NCI-H345 treated with DMSO at 0.1 percent for 48 hours (cell line): ENCODE data around the gene ELAC2.

ENCODE experiments used
- DNase-seq: peaks from one replicate; lab custom pipeline; 2025; ENCODE audit not compliant: unreplicated experiment; lab: John Stamatoyannopoulos, UW

ELAC2 gene, protein sequence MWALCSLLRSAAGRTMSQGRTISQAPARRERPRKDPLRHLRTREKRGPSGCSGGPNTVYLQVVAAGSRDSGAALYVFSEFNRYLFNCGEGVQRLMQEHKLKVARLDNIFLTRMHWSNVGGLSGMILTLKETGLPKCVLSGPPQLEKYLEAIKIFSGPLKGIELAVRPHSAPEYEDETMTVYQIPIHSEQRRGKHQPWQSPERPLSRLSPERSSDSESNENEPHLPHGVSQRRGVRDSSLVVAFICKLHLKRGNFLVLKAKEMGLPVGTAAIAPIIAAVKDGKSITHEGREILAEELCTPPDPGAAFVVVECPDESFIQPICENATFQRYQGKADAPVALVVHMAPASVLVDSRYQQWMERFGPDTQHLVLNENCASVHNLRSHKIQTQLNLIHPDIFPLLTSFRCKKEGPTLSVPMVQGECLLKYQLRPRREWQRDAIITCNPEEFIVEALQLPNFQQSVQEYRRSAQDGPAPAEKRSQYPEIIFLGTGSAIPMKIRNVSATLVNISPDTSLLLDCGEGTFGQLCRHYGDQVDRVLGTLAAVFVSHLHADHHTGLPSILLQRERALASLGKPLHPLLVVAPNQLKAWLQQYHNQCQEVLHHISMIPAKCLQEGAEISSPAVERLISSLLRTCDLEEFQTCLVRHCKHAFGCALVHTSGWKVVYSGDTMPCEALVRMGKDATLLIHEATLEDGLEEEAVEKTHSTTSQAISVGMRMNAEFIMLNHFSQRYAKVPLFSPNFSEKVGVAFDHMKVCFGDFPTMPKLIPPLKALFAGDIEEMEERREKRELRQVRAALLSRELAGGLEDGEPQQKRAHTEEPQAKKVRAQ

DNA sequence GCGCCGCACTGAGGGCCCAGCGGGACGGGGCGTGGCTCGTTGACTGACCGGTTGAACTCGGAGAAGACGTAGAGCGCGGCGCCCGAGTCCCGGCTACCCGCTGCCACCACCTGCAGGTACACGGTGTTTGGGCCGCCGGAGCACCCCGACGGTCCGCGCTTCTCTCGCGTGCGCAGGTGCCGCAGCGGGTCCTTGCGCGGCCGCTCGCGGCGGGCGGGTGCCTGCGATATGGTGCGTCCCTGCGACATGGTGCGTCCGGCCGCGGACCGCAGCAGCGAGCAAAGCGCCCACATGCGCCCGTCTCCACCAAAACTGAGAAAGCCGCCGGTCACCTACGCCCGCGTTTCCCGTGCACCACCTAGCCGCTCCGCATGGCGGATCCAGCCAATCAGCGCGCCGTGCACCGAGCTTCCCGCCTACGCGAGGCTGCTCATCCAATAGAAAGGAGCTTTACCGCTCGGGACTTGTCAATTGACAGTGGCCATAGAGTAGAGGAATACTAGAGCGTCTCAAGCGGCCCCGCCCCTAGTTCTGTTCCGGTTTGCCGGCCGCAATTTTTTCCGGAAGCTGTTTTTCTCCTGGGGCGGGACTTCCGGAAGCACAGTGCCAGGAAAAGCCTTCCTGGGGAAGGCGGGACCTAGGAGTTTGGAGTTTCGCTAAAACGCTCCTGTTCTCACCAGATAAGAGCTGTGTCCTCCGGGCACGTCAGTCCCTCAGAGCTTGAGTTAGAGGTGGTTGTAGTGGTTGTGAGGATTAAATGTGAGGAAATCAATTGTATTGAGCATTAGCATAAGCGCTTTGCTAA lies at the start of gene ELAC2:
Gene ELAC2 (minus strand): TSS at position 373 of the 805 bp plus-strand sequence. CDS start 80 bp downstream, at position 293.
- DNase-seq = peak; percentile 90

DNA sequence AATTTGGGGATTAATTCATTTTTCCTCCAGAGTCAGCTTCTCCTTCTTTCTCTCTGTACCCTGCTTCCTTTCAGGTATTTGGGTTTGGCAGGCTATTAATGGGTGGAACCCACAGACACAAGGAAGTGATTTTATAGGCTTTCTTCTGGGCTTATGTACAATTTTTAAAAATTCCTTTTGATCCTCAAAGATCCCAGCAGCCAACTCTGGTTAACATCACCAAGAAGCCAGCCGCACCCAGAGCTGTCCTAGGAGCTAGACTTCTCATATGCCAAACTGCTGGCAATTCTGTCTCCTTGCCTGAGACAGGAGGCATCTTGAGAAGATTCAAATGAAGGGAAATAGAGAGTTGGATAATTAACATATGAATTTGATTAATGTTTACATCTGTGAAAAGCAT lies 47.2 kb upstream of the ELAC2 start:
- DNase-seq = no peak

DNA sequence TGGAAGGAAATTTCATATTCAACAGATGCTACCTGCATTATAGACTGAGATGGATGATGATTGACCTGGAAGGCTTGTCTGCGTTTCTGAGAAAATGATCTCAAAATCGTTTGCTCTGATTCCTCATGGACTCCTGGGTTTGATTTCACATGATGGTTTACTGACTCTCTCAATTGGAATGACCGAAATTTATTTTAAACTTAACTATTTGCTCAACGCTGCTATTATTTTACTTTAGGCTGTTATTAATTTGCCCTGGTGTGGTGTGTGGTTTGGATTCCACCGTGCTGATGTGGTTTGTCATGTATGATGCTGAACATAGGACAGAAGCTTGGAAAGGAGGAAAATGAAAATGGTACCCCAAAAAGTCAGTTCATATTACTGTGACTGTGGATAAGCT lies 37.3 kb upstream of the ELAC2 start:
- no peak for DNase-seq

DNA sequence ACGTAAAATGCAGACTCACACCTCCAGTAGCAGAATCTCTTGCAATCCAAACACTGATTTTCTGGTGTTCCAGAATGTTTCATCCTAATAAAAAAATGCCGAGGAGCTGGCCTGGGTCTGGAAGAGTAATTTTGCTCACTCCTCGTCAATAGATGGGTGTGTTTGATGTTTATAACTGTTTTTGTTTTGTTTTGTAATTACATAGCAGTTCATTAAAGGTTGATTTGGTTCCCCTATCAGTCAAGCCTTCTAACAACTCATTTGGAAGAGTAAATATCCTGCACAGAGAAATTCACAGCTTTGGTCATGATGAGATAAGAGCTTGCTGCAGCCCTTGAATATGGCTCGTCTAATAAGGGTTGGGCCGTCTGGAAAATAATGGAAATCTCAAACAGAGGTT lies 36.8 kb upstream of the ELAC2 start:
- DNase-seq = no peak

DNA sequence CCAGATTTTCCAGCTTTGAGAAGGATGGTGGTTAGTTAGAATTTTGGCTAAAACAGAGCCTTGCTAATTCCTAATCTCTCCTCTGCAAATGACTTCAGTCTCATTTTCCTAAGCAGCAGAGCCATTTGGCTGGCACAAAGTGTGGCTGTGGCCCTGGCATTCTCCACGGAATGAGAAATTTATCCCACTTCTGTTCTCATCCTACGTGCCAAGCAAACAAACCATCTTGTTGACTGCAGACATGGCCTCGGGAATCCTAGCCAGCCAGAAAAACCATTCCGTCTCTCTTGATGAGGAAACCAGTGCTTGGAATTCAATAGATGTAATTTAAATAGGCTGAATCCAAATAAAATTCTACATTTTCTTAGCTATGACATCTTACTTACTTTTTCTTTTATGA lies 34.1 kb upstream of the ELAC2 start:
- DNase-seq = no peak

DNA sequence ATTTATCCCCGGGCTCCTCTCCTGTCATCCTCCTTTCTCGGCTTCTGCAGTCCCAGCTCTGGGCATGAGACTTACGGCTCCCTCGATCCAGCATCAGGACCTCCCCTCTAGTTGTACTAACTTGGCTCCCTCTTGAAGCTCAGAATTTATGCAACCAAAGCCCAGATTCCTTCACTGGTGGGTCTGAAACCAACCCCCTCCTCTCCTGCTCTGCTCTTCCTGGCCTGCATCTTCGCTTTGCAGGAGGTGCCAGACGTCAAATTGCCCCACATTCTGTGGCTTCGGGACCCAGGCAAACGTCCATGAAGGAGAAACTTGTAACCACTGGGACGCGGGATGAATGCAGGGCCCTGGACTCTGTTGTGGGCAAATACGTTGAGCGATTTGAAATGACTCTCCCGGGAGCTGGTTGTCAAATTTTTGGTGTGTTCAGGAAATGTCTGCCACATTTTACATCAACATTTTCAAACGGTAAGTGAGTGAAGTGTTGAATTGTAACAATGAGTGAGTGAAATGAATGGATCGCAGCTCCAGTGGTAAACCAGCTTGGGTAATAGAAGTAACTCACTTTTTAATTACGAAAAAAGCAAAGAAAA lies 29.3 kb upstream of the ELAC2 start:
- no peak for DNase-seq

DNA sequence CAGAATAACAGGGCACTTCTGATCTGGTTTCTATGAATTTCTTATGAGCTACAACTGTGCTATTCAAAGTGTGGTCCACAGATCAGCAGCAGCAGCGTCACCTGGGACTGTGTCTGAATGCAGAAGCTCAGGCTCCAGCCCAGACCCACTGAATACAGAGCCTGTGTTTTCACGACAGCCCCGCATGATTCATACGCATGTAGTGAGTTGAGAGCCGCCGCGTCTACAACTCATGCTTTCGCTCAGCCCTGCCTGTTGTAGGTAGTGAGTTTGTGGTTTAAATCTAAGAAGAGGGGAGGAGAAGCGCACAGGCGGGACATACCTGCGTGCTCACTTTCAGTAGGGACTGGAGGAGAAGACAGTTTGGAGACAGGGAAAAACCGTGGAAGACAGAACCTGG lies 28.5 kb upstream of the ELAC2 start:
- no peak for DNase-seq

DNA sequence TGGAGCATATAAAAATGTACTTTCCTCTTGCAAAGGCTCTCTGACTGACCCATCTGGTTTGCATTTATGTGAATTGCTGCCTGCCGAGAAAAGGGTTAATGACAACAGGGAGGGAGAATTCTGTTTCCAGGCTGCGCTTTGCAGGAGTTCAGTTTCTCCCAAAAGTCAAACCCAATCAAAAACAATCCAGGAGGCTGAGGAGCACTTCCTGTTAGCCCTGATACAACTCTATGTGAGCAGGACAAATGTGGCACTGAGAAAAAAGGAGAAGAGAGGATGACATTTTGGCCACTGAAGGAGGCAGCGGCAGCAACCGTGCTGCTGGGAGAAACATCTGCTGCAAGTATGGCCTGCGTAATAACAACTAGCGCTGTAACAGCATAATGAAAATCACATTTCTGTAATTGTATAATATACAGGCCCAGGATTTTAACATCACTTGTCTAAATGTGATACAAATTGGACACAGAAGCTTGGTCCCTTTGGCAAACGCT lies 26.8 kb upstream of the ELAC2 start:
- no peak for DNase-seq

DNA sequence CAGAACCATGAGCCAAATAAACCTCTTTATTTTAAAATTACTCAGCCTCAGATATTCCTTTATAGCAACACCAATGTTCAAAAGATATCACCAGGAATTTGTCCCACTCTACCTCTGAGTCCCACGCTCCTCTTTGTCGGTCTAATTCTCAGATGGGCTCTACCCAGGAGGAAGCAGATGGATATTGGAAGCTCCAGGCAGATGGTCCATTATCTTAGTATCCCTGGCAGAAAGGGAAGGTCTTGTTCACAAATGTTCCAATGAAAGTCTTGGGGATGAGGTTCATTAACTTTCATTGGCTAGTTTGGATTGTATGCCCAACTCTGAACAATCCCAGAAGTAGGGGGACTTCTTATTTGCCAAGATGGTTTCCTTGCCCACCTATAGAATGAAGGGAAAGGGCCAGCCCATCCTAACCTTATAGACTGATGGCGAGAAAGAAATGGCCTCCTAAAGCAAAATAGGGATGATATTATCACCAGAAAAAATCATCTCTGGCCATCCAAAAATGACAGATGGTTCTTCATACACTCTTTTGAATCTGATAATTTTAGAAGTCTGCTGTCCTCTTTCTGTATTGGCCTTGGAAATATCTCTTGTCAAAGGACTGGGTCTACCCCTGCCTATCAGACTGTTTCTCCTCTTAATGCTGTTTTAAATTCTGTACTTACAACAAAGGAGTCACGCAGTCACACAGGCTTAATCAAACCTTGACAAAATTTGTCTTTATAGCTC lies 21.3 kb upstream of the ELAC2 start:
- DNase-seq = no peak

DNA sequence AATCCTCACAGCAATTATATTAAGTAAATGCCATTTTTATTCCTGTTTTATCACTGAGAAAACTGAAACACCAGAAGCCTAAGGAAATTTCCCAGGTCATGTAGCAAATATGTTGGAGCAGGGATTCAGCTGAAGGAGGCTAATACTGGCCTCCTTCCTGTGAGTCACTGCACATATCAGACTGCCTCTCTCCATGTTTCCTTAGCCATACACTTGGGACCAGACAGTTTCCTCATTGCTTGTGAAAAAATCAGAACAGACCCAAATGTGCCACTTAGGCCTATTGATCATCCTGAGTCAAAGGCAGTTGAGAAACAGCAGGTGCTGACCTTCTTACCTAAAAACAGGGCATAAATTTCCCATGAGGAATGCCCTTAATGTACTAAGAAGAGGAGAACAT lies 18.9 kb upstream of the ELAC2 start:
- no peak for DNase-seq

DNA sequence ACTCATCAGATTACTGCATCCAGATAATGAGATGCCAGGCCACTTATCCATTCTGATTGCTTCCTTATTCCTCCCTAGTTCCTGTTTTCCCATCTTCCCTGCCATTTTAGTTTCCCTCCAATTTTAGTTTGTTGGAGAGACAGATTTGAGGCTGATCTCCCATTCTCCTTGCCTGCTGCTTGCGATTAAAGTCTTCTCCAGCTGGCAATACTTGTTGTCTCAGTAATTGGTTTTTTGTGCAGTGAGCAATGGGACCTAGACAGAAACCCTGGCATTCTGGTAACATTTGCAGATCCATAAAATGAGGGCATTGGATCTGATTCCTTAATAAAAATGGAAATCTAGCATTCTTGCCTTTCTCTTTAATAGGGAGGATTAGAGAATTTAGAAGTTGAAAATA lies 17.6 kb upstream of the ELAC2 start:
- DNase-seq = no peak

DNA sequence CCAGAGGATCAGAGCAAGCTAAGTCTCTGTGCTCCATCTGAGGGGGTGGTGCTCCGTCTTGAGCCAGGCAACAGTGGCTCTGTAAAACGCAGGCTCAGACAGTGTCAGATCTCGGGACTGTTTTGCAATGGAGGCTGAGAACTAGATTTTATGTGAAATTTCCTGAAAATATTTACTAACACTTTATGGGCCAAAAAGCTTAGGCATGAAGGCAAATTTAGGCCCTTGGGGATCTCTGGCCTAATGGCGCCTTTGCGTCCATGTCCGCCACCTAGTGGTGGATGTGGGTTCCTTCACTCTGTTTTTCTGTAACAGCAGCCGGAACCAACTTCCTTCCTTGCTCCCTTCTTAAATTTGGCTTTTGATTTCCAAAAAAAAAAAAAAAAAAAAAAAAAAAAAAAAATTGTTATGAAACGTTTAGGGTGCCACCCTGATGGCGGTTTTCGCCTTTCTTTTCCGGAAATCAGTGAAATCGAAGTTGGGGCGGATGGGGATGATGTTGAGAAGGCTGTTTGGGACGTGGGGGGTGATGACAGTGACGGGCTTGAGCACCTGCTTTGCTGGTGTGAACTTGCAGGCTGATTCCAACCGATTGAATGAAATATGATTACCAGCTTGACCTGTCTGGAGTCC lies 14.0 kb upstream of the ELAC2 start:
- DNase-seq = no peak

DNA sequence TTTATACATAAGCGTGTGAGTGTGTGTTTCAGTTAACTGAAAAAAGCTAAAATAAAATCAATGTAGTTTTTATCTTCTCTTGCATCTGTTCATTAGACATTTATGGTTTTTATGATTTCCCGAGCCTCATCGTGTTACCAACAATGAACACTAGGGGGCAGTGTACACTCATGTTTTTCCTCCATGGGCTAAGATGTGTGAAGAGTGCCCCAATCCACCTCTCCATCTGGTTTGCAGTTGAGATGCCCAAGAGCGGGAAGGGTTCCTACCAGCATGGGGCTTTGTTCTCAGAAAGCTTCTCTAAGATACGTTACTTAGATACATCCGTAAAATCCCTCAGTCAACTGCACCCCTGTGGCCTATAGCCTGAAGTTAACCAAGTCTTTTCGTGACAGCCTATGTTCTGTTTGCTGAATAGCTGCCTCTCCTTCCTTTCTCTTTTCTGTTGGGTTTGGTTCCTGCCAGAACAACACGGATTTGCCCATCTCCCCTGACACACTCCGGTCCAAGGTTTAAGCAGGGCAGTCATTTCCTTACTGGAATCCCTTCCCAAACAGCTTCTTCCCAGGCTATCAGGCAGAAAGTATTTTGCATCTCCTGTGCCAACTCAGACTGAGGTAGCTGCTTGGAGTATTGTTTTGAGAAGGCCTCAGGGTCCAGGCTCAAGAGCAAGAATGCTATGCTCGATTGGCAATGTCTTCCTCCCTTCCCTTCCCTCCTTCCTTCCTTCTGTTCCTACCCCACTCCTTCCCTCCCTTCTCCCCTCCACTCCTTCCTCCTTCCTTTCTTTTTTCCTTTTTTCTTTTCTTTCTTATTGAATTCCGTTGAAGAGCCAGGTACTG lies 12.9 kb upstream of the ELAC2 start:
- DNase-seq = no peak

DNA sequence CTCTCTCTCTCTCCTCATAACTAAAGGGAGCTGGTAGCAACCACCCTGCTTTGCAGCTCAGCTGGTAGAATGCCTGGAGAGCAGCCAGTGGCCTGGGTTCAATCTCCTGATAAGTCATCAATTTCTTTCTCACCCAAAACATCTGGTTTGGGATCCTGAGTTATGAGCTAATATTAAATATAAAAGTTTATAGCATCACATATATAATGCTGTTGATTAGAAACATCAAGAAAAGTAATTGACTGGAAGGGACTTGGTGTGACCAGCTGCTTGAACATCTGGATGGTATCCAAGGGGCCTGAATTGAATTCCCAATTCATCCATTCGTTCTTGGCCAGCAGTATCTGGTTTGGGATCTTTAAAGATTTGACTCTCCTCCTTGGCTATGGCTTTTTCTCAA lies 12.2 kb upstream of the ELAC2 start:
- no peak for DNase-seq

DNA sequence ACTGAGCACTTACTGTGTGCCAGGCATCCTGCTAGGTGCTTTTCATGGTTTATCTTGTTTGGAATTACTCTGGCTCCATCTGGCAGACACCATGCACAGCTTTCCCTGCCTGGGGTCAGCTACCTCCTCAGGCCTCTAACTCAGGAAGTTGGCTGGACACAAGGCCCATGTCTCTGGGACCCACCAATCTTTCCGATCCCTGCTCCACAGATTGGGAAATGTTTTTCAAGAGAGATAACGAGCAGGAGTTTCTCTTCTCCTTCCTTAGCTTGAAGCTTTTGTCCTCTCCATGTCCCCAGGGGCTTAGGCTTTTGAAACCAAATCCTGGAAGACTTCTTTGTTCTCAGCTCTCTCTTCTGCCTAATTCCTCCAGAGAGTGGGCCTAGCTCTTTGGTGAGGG lies 11.5 kb upstream of the ELAC2 start:
- DNase-seq = no peak

DNA sequence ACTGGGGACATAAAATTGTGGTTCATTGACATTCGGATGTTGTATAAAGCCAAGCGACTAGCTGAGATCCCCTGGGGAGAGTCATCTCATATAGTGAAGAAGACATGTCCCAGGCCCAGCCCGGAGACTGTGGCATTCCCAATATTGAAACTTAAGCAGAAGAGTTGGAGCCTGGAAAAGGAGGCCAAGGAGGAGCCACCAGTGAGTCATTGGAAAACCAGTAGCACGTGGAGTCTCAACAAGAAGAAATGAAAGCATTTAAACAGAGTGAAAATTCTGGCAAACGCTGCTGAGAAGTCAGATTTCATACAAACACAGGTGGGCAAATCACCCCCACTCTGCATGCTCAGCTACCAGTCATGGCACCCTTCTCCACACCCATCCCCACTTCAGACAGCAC lies 9.4 kb upstream of the ELAC2 start:
- no peak for DNase-seq

DNA sequence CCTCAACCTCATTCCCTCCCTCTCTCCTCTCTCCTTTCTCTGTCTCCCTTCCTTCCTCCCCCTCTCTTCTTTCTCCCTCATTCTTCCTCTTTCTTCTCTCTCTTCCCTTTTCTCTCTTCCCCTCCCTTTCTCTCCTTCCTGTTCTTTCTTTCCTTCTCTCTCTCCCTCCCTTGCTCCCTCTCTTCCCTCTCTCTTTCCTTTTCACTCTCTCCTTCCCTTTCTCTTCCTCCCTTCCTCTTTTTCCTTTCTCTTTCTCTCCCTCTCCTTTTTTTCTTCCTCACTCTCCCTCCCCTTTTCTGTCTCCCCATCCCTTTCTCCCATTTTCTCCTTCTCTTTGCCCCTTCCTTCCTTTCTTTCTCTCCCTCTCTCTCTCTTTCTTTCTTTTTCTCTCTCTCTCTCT lies 7.9 kb upstream of the ELAC2 start:
- DNase-seq = no peak

DNA sequence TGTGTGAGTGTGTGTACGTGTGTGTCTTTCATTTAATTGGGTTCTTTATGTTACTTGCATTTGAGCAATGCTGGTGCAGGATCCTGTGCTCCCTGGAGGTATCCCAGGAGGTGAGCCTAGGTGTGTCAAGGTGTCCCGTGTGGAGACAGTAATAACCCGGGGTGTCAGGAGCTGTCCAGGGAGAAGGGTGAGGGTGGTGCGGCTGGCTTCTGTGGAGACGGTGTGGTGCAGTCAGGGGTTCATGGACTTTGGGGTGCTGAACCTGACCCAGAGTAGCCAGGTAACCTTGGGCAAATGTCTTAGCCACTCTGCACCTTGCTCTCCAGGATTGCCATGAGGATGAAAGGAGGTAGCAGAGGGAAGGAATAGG lies 7.4 kb upstream of the ELAC2 start:
- no peak for DNase-seq
